Neural crest cell (in vitro differentiated cells): ENCODE results near the gene IL6ST. TPM values are rescaled to one million over a fixed set of nuclear protein-coding genes. Genes with fewer than 3 reads are reported as not detected.

Source experiments
- DNase-seq: peaks from one replicate; pipeline ENCODE4 v3.0.0; 2021; ENCODE audit warnings: low read depth, mixed read lengths, low spot score
- H3K27ac Mint-ChIP-seq: one replicate; pipeline ENCODE4 v1.8.0; 2021; ENCODE audit warnings: mild to moderate bottlenecking, mixed read lengths; ENCODE audit not compliant: unreplicated experiment
- H3K27me3 Mint-ChIP-seq: 2 replicates; pipeline ENCODE4 v1.8.0; 2021; ENCODE audit warnings: low read depth, mild to moderate bottlenecking, mixed read lengths
- H3K36me3 Mint-ChIP-seq: 2 replicates; pipeline ENCODE4 v1.8.0; 2021; ENCODE audit warnings: low read depth, mild to moderate bottlenecking, mixed read lengths
- H3K4me1 Mint-ChIP-seq: 2 replicates; pipeline ENCODE4 v1.8.0; 2021; ENCODE audit warnings: mixed read lengths
- H3K4me3 Mint-ChIP-seq: one replicate; pipeline ENCODE4 v1.8.0; 2021; ENCODE audit warnings: mild to moderate bottlenecking, mixed read lengths
- H3K9me3 Mint-ChIP-seq: 2 replicates; pipeline ENCODE4 v1.8.0; 2021; ENCODE audit warnings: mixed read lengths
- total RNA-seq: library from RNA; stranded (reverse); gene quantifications from 2 replicates; pipeline ENCODE4 v1.2.1, GENCODE V29; 2021
- TF ChIP-seq, protein P1 (sequence below): fragments of 200-600 bp; sonication (generic); conservative IDR thresholded peaks from 2 replicates; pipeline ENCODE4 v1.5.0; 2021; ENCODE audit warnings: antibody characterized with exemption, mild to moderate bottlenecking

IL6ST gene
- total RNA-seq, 1 donor from 2014 or later, result 39.6 TPM

DNA sequence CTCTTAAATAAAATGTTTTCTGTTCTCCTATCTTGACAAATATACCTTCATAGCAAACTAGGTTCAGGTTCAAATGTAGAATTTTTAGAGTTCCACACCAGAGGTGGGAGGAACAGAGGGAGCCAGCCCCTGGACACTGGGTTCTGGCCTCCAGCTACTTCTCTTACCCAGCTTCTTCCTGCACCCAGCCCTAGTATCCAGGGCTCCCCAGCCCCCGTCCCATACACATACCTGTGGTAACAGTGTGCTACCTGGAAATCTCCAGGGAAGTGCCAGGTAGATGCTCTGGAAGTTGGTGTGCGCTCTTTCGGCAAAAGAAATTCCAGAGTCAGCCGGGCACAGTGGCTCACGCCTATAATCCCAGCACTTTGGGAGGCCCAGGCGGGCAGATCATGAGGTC is 33.9 kb upstream of the IL6ST start:
- Mint-ChIP-seq H3K4me3 (no peak overlapping the region), H3K27me3 (no peaks in the 10 kb centered on the region), H3K36me3 (no peaks in the 10 kb centered on the region), H3K9me3 (peaks cover 4% of the 10 kb centered on the region), H3K4me1 (no peaks in the 10 kb centered on the region), H3K27ac (peak overlapping the region; percentile 19)
- TF ChIP-seq, protein P1, sequence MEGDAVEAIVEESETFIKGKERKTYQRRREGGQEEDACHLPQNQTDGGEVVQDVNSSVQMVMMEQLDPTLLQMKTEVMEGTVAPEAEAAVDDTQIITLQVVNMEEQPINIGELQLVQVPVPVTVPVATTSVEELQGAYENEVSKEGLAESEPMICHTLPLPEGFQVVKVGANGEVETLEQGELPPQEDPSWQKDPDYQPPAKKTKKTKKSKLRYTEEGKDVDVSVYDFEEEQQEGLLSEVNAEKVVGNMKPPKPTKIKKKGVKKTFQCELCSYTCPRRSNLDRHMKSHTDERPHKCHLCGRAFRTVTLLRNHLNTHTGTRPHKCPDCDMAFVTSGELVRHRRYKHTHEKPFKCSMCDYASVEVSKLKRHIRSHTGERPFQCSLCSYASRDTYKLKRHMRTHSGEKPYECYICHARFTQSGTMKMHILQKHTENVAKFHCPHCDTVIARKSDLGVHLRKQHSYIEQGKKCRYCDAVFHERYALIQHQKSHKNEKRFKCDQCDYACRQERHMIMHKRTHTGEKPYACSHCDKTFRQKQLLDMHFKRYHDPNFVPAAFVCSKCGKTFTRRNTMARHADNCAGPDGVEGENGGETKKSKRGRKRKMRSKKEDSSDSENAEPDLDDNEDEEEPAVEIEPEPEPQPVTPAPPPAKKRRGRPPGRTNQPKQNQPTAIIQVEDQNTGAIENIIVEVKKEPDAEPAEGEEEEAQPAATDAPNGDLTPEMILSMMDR, result no peak
- no peak for DNase-seq

DNA sequence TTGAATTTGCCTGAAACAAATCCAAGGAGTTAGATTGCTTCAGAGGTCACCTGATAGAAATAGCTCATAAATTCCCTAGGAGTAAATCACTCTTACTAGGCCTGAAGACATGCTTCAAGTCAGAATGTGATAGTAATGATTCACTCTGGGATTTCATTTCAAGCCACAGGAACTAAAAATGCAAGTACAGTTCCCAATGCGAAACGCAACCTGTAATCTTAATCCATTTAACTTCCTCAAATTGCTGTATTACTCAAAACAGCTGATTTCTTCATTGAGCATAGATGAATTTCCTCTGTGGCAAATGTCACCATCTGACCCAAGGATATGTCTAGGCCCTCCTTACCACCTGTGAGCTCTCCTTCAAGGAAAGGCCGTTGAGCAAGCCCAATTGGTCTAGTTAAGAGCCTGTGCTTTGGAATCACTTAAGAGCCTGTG is 32.1 kb upstream of the IL6ST start:
- no peaks in the 10 kb centered on the region for H3K4me1 Mint-ChIP-seq
- no peak overlapping the region for H3K27ac Mint-ChIP-seq
- TF ChIP-seq, protein P1, result no peak
- peaks cover 4% of the 10 kb centered on the region for H3K9me3 Mint-ChIP-seq
- no peaks in the 10 kb centered on the region for H3K27me3 Mint-ChIP-seq
- no peaks in the 10 kb centered on the region for H3K36me3 Mint-ChIP-seq
- DNase-seq, result no peak
- H3K4me3 Mint-ChIP-seq, result no peak overlapping the region

DNA sequence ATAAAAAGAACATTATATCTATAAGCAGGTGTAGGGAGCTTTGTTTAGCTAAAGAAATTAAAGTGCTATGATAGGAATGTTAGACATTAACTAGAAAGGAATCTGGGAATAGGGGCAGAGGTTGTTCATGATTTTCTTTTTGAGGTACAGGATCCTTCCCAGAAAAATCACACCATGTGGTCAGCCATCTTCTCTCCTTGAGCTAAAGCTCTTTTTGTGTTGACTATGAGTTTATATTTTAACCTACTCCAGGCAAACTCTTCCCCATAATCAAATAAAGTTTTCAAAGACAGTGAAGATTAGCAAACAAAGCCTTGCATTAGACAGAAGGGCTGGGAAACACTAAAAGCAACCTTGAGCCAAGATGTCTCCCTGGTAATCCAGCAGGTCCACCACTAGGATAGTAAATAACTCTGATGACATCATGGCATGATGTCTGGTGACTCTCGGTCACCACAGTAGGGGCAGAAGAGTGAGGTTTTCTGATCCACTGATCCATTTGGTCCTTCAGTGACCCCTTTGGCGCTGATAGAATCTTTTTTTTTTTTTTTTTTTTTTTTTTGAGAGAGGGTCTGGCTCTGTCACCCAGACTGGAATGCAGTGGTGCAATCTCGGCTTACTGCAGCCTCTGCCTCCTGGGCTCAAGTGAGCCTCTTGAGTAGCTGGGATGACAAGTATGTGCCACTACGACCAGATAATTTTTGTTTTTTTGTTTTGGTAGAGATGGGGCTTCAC is 30.6 kb upstream of the IL6ST start:
- Mint-ChIP-seq H3K4me1 (no peaks in the 10 kb centered on the region), H3K36me3 (no peaks in the 10 kb centered on the region), H3K27me3 (no peaks in the 10 kb centered on the region), H3K27ac (no peak overlapping the region), H3K4me3 (no peak overlapping the region), H3K9me3 (no peaks in the 10 kb centered on the region)
- TF ChIP-seq, protein P1, result no peak
- no peak for DNase-seq

DNA sequence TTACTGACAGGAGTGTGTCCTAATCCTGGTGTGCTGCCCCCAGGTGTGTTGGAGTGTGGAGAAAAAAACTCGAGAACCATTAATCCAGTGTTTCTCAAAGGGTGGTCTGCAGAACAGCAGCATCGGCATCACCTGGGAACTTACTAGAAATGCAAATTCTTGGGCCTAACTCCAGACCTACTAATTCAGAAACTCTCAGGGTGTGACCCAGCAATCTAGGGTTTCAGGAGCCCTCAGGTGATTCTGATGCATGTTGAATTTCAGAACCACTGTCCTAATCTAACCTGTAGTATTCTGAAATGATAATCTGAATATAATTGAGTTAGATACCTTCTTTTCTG is 30.0 kb upstream of the IL6ST start:
- Mint-ChIP-seq H3K36me3 (no peaks in the 10 kb centered on the region), H3K4me1 (no peaks in the 10 kb centered on the region), H3K9me3 (no peaks in the 10 kb centered on the region), H3K27ac (no peak overlapping the region), H3K27me3 (no peaks in the 10 kb centered on the region), H3K4me3 (no peak overlapping the region)
- TF ChIP-seq, protein P1, result no peak
- no peak for DNase-seq

DNA sequence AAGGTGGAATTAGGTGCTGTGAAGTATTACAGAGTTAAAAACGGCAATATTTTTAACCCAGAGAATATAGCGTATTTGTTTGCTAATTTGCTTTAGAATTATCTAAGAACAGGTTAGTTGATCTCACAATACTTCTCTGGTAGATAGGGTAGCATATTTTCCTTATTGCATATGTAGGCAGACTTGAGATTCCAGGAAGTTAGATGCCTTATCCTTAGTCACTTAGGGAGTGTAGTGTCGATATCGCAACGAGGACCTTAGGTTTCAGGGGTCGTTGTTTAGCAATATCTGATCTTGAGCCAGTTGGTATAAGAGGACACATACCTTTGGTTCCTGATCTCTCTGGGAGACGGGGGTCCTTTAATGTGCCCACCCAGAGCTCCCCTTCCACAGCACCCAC is 28.5 kb upstream of the IL6ST start:
- H3K4me1 Mint-ChIP-seq, result no peaks in the 10 kb centered on the region
- H3K27me3 Mint-ChIP-seq, result no peaks in the 10 kb centered on the region
- H3K27ac Mint-ChIP-seq, result no peak overlapping the region
- H3K4me3 Mint-ChIP-seq, result no peak overlapping the region
- TF ChIP-seq, protein P1, result no peak
- DNase-seq, result no peak
- no peaks in the 10 kb centered on the region for H3K9me3 Mint-ChIP-seq
- no peaks in the 10 kb centered on the region for H3K36me3 Mint-ChIP-seq
